ENCODE results near the gene HLA-DQB2. TPM values are rescaled to one million over a fixed set of nuclear protein-coding genes. Genes with fewer than 3 reads are reported as not detected.
"Not testable (repeated sequence)": the region's sequence is repeated elsewhere in the genome, so short reads cannot be mapped to it uniquely, and the experiment has no call there.

Gene HLA-DQB2
- total RNA-seq, 1 donor from 2014 or later, result not detected

DNA sequence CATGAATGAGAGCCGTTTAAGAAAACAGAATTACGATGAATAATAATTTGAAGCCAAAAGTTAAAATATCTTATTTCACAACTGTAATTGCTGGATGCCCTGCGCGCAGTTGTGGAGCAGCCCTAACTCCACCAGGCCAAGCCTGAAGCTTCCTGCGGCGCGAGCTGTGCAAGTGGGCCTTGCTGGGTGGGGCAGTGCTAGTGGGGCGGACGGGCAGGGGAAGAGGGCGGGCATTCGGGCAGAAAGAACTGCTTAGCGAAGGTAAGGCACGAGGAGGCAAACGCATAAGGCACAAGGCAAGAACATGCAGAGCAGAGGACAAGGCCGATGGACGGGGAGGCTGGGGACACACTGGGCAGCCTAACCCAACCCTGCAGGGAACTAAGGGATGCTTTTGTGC is 2.3 kb downstream of the HLA-DQB2 start:
- Mint-ChIP-seq H3K4me1 (ENCODE audit: low read depth, unreplicated experiment) (no peaks in the 10 kb centered on the region), H3K36me3 (ENCODE audit: unreplicated experiment) (no peaks in the 10 kb centered on the region), H3K27ac (ENCODE audit: unreplicated experiment) (no peak overlapping the region), H3K4me3 (ENCODE audit: unreplicated experiment) (no peak overlapping the region), H3K9me3 (ENCODE audit: unreplicated experiment) (no peaks in the 10 kb centered on the region), H3K27me3 (ENCODE audit: unreplicated experiment) (no peaks in the 10 kb centered on the region)
- no peak for DNase-seq
- no peak for TF ChIP-seq CTCF (IDR thresholded peaks at IDR 0.05; ENCODE audit: partially characterized antibody, unreplicated experiment)

- Mint-ChIP-seq H3K36me3 (ENCODE audit: unreplicated experiment) (no peaks in the 10 kb centered on the region), H3K4me1 (ENCODE audit: low read depth, unreplicated experiment) (no peaks in the 10 kb centered on the region), H3K4me3 (ENCODE audit: unreplicated experiment) (no peak overlapping the region), H3K9me3 (ENCODE audit: unreplicated experiment) (no peaks in the 10 kb centered on the region), H3K27ac (ENCODE audit: unreplicated experiment) (no peak overlapping the region), H3K27me3 (ENCODE audit: unreplicated experiment) (no peaks in the 10 kb centered on the region)
- no peak for TF ChIP-seq CTCF (IDR thresholded peaks at IDR 0.05; ENCODE audit: partially characterized antibody, unreplicated experiment)
- DNase-seq, result no peak
Measured at GRCh38 chr6:32759669-32760068, 3.7 kb downstream of the HLA-DQB2 start.

GRCh38 chr6:32752580-32752979 is 10.8 kb downstream of the HLA-DQB2 start:
- H3K27ac Mint-ChIP-seq (ENCODE audit: unreplicated experiment), result no peak overlapping the region
- H3K4me1 Mint-ChIP-seq (ENCODE audit: low read depth, unreplicated experiment), result no peaks in the 10 kb centered on the region
- no peak for TF ChIP-seq CTCF (IDR thresholded peaks at IDR 0.05; ENCODE audit: partially characterized antibody, unreplicated experiment)
- DNase-seq, result no peak
- no peaks in the 10 kb centered on the region for H3K9me3 Mint-ChIP-seq (ENCODE audit: unreplicated experiment)
- no peaks in the 10 kb centered on the region for H3K27me3 Mint-ChIP-seq (ENCODE audit: unreplicated experiment)
- no peak overlapping the region for H3K4me3 Mint-ChIP-seq (ENCODE audit: unreplicated experiment)
- no peaks in the 10 kb centered on the region for H3K36me3 Mint-ChIP-seq (ENCODE audit: unreplicated experiment)

DNA sequence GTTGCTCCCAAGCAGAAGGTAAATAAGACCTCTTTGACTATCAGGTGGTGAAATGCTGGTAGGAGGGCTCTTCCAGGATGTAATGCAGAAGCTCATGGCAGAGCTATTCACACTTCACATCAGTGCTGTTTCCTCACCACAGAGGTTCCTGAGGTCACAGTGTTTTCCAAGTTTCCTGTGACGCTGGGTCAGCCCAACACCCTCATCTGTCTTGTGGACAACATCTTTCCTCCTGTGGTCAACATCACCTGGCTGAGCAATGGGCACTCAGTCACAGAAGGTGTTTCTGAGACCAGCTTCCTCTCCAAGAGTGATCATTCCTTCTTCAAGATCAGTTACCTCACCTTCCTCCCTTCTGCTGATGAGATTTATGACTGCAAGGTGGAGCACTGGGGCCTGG is 17.7 kb downstream of the HLA-DQB2 start:
- not testable (repeated sequence) for H3K4me1 Mint-ChIP-seq (ENCODE audit: low read depth, unreplicated experiment); H3K36me3 Mint-ChIP-seq (ENCODE audit: unreplicated experiment); H3K27ac Mint-ChIP-seq (ENCODE audit: unreplicated experiment); H3K27me3 Mint-ChIP-seq (ENCODE audit: unreplicated experiment); H3K9me3 Mint-ChIP-seq (ENCODE audit: unreplicated experiment); DNase-seq; H3K4me3 Mint-ChIP-seq (ENCODE audit: unreplicated experiment)

DNA sequence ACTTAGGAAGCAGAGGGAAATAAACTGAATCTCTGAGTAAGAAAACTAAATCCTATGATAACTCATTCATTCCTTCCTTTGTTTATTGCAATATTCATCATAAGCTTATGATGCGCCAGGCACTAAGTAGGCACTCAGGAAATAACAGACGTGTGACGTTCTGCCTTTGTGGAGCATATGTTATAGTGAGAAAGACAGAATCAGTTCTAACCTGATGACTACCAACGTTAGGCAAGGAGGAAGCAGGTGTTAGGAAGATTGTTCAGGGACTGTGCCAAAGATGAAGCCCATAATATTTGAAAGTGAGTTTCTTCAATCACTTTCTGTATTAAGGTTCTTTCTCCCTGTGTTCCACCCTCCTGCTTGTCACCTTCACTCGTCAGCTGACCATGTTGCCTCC is 18.6 kb downstream of the HLA-DQB2 start:
- no peak for TF ChIP-seq CTCF (IDR thresholded peaks at IDR 0.05; ENCODE audit: partially characterized antibody, unreplicated experiment)
- DNase-seq, result no peak
- no peaks in the 10 kb centered on the region for H3K27me3 Mint-ChIP-seq (ENCODE audit: unreplicated experiment)
- peaks cover 1% of the 10 kb centered on the region for H3K9me3 Mint-ChIP-seq (ENCODE audit: unreplicated experiment)
- no peak overlapping the region for H3K27ac Mint-ChIP-seq (ENCODE audit: unreplicated experiment)
- no peaks in the 10 kb centered on the region for H3K36me3 Mint-ChIP-seq (ENCODE audit: unreplicated experiment)
- H3K4me1 Mint-ChIP-seq (ENCODE audit: low read depth, unreplicated experiment), result no peaks in the 10 kb centered on the region
- no peak overlapping the region for H3K4me3 Mint-ChIP-seq (ENCODE audit: unreplicated experiment)

GRCh38 chr6:32742374-32742773 is 21.0 kb downstream of the HLA-DQB2 start:
- no peak overlapping the region for H3K4me3 Mint-ChIP-seq (ENCODE audit: unreplicated experiment)
- DNase-seq, result no peak

More at GRCh38 chr6:32742374-32742773, 21.0 kb downstream of the HLA-DQB2 start:
- H3K27ac Mint-ChIP-seq (ENCODE audit: unreplicated experiment), result no peak overlapping the region
- no peaks in the 10 kb centered on the region for H3K4me1 Mint-ChIP-seq (ENCODE audit: low read depth, unreplicated experiment)
- TF ChIP-seq CTCF (IDR thresholded peaks at IDR 0.05; ENCODE audit: partially characterized antibody, unreplicated experiment), result no peak
- H3K27me3 Mint-ChIP-seq (ENCODE audit: unreplicated experiment), result peaks cover 2% of the 10 kb centered on the region
- H3K9me3 Mint-ChIP-seq (ENCODE audit: unreplicated experiment), result peaks cover 1% of the 10 kb centered on the region
- no peaks in the 10 kb centered on the region for H3K36me3 Mint-ChIP-seq (ENCODE audit: unreplicated experiment)

Data from glutamatergic neuron (in vitro differentiated cells).